Stomach (tissue), 4 donors: ENCODE results near the gene HTR3E.

Experiments
- CTCF ChIP-seq, 7 experiments: fragments of 450-650 bp in 4 of 7; fragments of 200-600 bp in 3 of 7; sonication (generic) in 3 of 7; IDR thresholded peaks; one replicate each; pipeline ENCODE4 v1.5.1; 2016 to 2019; ENCODE audit warnings: antibody characterized with exemption in 7 of 7, control low read depth in 2 of 7, mild to moderate bottlenecking in 1 of 7
- POLR2A ChIP-seq, 4 donors: fragments of 450-650 bp; IDR thresholded peaks; one replicate each; pipeline ENCODE4 v1.6.1; 2016; ENCODE audit warnings: antibody characterized with exemption in 4 of 4, control low read depth in 2 of 4, mild to moderate bottlenecking in 1 of 4, moderate library complexity in 1 of 4
- POLR2AphosphoS5 ChIP-seq, 3 donors: sonication (generic); formaldehyde crosslinking; IDR thresholded peaks; one replicate each; pipeline ENCODE4 v1.6.1; 2016; ENCODE audit warnings: antibody characterized with exemption in 3 of 3

- TF ChIP-seq POLR2A (IDR thresholded peaks at IDR 0.05) (no peak), CTCF (IDR thresholded peaks at IDR 0.05) (no peak), POLR2AphosphoS5 (IDR thresholded peaks at IDR 0.05) (no peak)
Observed at GRCh38 chr3:184143327-184143726, 46.5 kb downstream of the HTR3E start.
